ENCODE results near the gene PDE4D.

The PDE4D gene

GRCh38 chr5:58993461-58993860 is 900.1 kb downstream of the PDE4D start:
- Histone ChIP-seq H3K9ac (ENCODE audit: low read length) (no peak overlapping the region), H3K36me3 (ENCODE audit: insufficient read depth, low read length) (peaks cover 13% of the 10 kb centered on the region), H3K4me3 (ENCODE audit: low read depth in 1 of 2, low read length in 2 of 2) (no peak overlapping the region), H3K9me3 (ENCODE audit: low read length) (no peaks in the 10 kb centered on the region), H3K4me1 (ENCODE audit: insufficient read depth, low read length) (peaks cover 6% of the 10 kb centered on the region), H3K27me3 (ENCODE audit: control insufficient read depth in 1 of 2, insufficient read depth in 2 of 2, low read length in 2 of 2) (no peaks in the 10 kb centered on the region), H3K27ac (ENCODE audit: low read depth, low read length) (no peak overlapping the region)

- Histone ChIP-seq H3K9ac (ENCODE audit: low read length) (no peak overlapping the region), H3K4me1 (ENCODE audit: insufficient read depth, low read length) (peaks cover 8% of the 10 kb centered on the region), H3K4me3 (ENCODE audit: low read depth in 1 of 2, low read length in 2 of 2) (no peak overlapping the region), H3K36me3 (ENCODE audit: insufficient read depth, low read length) (peaks cover 17% of the 10 kb centered on the region), H3K9me3 (ENCODE audit: low read length) (no peaks in the 10 kb centered on the region), H3K27me3 (ENCODE audit: control insufficient read depth in 1 of 2, insufficient read depth in 2 of 2, low read length in 2 of 2) (no peaks in the 10 kb centered on the region), H3K27ac (ENCODE audit: low read depth, low read length) (no peak overlapping the region)
Measured at GRCh38 chr5:58988938-58989337, 904.6 kb downstream of the PDE4D start.

GRCh38 chr5:58987193-58987592 is 906.3 kb downstream of the PDE4D start:
- Histone ChIP-seq H3K27ac (ENCODE audit: low read depth, low read length) (no peak overlapping the region), H3K9ac (ENCODE audit: low read length) (no peak overlapping the region), H3K36me3 (ENCODE audit: insufficient read depth, low read length) (peaks cover 29% of the 10 kb centered on the region), H3K4me1 (ENCODE audit: insufficient read depth, low read length) (peaks cover 12% of the 10 kb centered on the region), H3K4me3 (ENCODE audit: low read depth in 1 of 2, low read length in 2 of 2) (no peak overlapping the region), H3K27me3 (ENCODE audit: control insufficient read depth in 1 of 2, insufficient read depth in 2 of 2, low read length in 2 of 2) (no peaks in the 10 kb centered on the region), H3K9me3 (ENCODE audit: low read length) (no peaks in the 10 kb centered on the region)

- Histone ChIP-seq H3K36me3 (ENCODE audit: insufficient read depth, low read length) (peaks cover 36% of the 10 kb centered on the region), H3K9me3 (ENCODE audit: low read length) (no peaks in the 10 kb centered on the region), H3K27me3 (ENCODE audit: control insufficient read depth in 1 of 2, insufficient read depth in 2 of 2, low read length in 2 of 2) (no peaks in the 10 kb centered on the region), H3K9ac (ENCODE audit: low read length) (no peak overlapping the region), H3K27ac (ENCODE audit: low read depth, low read length) (no peak overlapping the region), H3K4me1 (ENCODE audit: insufficient read depth, low read length) (peaks cover 12% of the 10 kb centered on the region), H3K4me3 (ENCODE audit: low read depth in 1 of 2, low read length in 2 of 2) (no peak overlapping the region)
Measured at GRCh38 chr5:58986281-58986680, 907.2 kb downstream of the PDE4D start.

- H3K36me3 ChIP-seq (ENCODE audit: insufficient read depth, low read length) = peaks cover 37% of the 10 kb centered on the region
Measured at GRCh38 chr5:58985759-58986158, 907.8 kb downstream of the PDE4D start.

GRCh38 chr5:58985311-58985710 is 908.2 kb downstream of the PDE4D start:
- Histone ChIP-seq H3K27me3 (ENCODE audit: control insufficient read depth in 1 of 2, insufficient read depth in 2 of 2, low read length in 2 of 2) (no peaks in the 10 kb centered on the region), H3K4me3 (ENCODE audit: low read depth in 1 of 2, low read length in 2 of 2) (no peak overlapping the region), H3K27ac (ENCODE audit: low read depth, low read length) (no peak overlapping the region), H3K4me1 (ENCODE audit: insufficient read depth, low read length) (peaks cover 12% of the 10 kb centered on the region), H3K9me3 (ENCODE audit: low read length) (no peaks in the 10 kb centered on the region), H3K9ac (ENCODE audit: low read length) (no peak overlapping the region), H3K36me3 (ENCODE audit: insufficient read depth, low read length) (peaks cover 38% of the 10 kb centered on the region)

More at GRCh38 chr5:58985759-58986158, 907.8 kb downstream of the PDE4D start:
- no peak overlapping the region for H3K4me3 ChIP-seq (ENCODE audit: low read depth in 1 of 2, low read length in 2 of 2)
- peaks cover 12% of the 10 kb centered on the region for H3K4me1 ChIP-seq (ENCODE audit: insufficient read depth, low read length)
- H3K27ac ChIP-seq (ENCODE audit: low read depth, low read length) = no peak overlapping the region
- H3K9ac ChIP-seq (ENCODE audit: low read length) = no peak overlapping the region
- H3K27me3 ChIP-seq (ENCODE audit: control insufficient read depth in 1 of 2, insufficient read depth in 2 of 2, low read length in 2 of 2) = no peaks in the 10 kb centered on the region
- no peaks in the 10 kb centered on the region for H3K9me3 ChIP-seq (ENCODE audit: low read length)

GRCh38 chr5:58983526-58984452 is 909.7 kb downstream of the PDE4D start:
- Histone ChIP-seq H3K27ac (ENCODE audit: low read depth, low read length) (no peak overlapping the region), H3K4me1 (ENCODE audit: insufficient read depth, low read length) (peaks cover 23% of the 10 kb centered on the region), H3K9ac (ENCODE audit: low read length) (no peak overlapping the region), H3K4me3 (ENCODE audit: low read depth in 1 of 2, low read length in 2 of 2) (no peak overlapping the region), H3K27me3 (ENCODE audit: control insufficient read depth in 1 of 2, insufficient read depth in 2 of 2, low read length in 2 of 2) (no peaks in the 10 kb centered on the region), H3K9me3 (ENCODE audit: low read length) (no peaks in the 10 kb centered on the region), H3K36me3 (ENCODE audit: insufficient read depth, low read length) (peaks cover 40% of the 10 kb centered on the region)

GRCh38 chr5:58980890-58981289 is 912.6 kb downstream of the PDE4D start:
- Histone ChIP-seq H3K9ac (ENCODE audit: low read length) (no peak overlapping the region), H3K27ac (ENCODE audit: low read depth, low read length) (no peak overlapping the region), H3K9me3 (ENCODE audit: low read length) (no peaks in the 10 kb centered on the region), H3K4me1 (ENCODE audit: insufficient read depth, low read length) (peaks cover 19% of the 10 kb centered on the region), H3K27me3 (ENCODE audit: control insufficient read depth in 1 of 2, insufficient read depth in 2 of 2, low read length in 2 of 2) (no peaks in the 10 kb centered on the region), H3K4me3 (ENCODE audit: low read depth in 1 of 2, low read length in 2 of 2) (no peak overlapping the region), H3K36me3 (ENCODE audit: insufficient read depth, low read length) (peaks cover 49% of the 10 kb centered on the region)

GRCh38 chr5:58979090-58979489 is 914.4 kb downstream of the PDE4D start:
- no peak overlapping the region for H3K4me3 ChIP-seq (ENCODE audit: low read depth in 1 of 2, low read length in 2 of 2)
- H3K9ac ChIP-seq (ENCODE audit: low read length) = no peak overlapping the region
- H3K36me3 ChIP-seq (ENCODE audit: insufficient read depth, low read length) = peaks cover 65% of the 10 kb centered on the region
- no peak overlapping the region for H3K27ac ChIP-seq (ENCODE audit: low read depth, low read length)
- H3K4me1 ChIP-seq (ENCODE audit: insufficient read depth, low read length) = peaks cover 16% of the 10 kb centered on the region
- H3K27me3 ChIP-seq (ENCODE audit: control insufficient read depth in 1 of 2, insufficient read depth in 2 of 2, low read length in 2 of 2) = no peaks in the 10 kb centered on the region
- H3K9me3 ChIP-seq (ENCODE audit: low read length) = no peaks in the 10 kb centered on the region

- H3K4me3 ChIP-seq (ENCODE audit: low read depth in 1 of 2, low read length in 2 of 2) = no peak overlapping the region
- peaks cover 6% of the 10 kb centered on the region for H3K4me1 ChIP-seq (ENCODE audit: insufficient read depth, low read length)
- no peaks in the 10 kb centered on the region for H3K9me3 ChIP-seq (ENCODE audit: low read length)
- no peak overlapping the region for H3K27ac ChIP-seq (ENCODE audit: low read depth, low read length)
- no peaks in the 10 kb centered on the region for H3K27me3 ChIP-seq (ENCODE audit: control insufficient read depth in 1 of 2, insufficient read depth in 2 of 2, low read length in 2 of 2)
- peaks cover 44% of the 10 kb centered on the region for H3K36me3 ChIP-seq (ENCODE audit: insufficient read depth, low read length)
- no peak overlapping the region for H3K9ac ChIP-seq (ENCODE audit: low read length)
Measured at GRCh38 chr5:58974601-58975000, 918.9 kb downstream of the PDE4D start.

- H3K36me3 ChIP-seq (ENCODE audit: insufficient read depth, low read length) = peaks cover 39% of the 10 kb centered on the region
- no peak overlapping the region for H3K27ac ChIP-seq (ENCODE audit: low read depth, low read length)
- H3K9ac ChIP-seq (ENCODE audit: low read length) = no peak overlapping the region
- H3K4me1 ChIP-seq (ENCODE audit: insufficient read depth, low read length) = peaks cover 3% of the 10 kb centered on the region
- H3K4me3 ChIP-seq (ENCODE audit: low read depth in 1 of 2, low read length in 2 of 2) = no peak overlapping the region
- no peaks in the 10 kb centered on the region for H3K27me3 ChIP-seq (ENCODE audit: control insufficient read depth in 1 of 2, insufficient read depth in 2 of 2, low read length in 2 of 2)
- H3K9me3 ChIP-seq (ENCODE audit: low read length) = no peaks in the 10 kb centered on the region
Measured at GRCh38 chr5:58974083-58974482, 919.4 kb downstream of the PDE4D start.

DNA sequence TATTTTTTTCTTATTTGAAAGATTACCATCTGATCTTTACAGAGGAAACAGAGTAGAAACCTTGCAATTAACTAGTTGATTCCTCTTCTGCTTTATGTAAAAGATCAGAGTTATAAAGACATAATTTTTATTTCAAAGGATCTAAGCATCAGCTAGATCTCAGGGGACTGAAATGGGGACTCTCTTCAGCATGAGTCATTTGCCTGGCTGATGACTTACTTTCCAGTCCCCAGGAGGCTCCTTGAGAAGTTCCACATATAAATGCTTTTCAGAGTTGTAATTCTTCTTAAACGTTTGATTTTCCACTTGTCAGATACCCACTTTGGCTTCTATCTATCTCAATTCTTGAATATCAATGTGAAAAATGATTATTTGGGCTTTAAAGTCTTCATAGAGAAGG is 921.2 kb downstream of the PDE4D start:
- H3K9me3 ChIP-seq (ENCODE audit: low read length) = no peaks in the 10 kb centered on the region
- H3K36me3 ChIP-seq (ENCODE audit: insufficient read depth, low read length) = peaks cover 36% of the 10 kb centered on the region
- H3K9ac ChIP-seq (ENCODE audit: low read length) = no peak overlapping the region
- no peak overlapping the region for H3K27ac ChIP-seq (ENCODE audit: low read depth, low read length)
- H3K4me3 ChIP-seq (ENCODE audit: low read depth in 1 of 2, low read length in 2 of 2) = no peak overlapping the region
- no peaks in the 10 kb centered on the region for H3K4me1 ChIP-seq (ENCODE audit: insufficient read depth, low read length)
- no peaks in the 10 kb centered on the region for H3K27me3 ChIP-seq (ENCODE audit: control insufficient read depth in 1 of 2, insufficient read depth in 2 of 2, low read length in 2 of 2)

All from muscle layer of colon (tissue), 2 donors.